ENCODE measurements around the gene PABPN1. TPM values are rescaled to one million over a fixed set of nuclear protein-coding genes. Genes with fewer than 3 reads are reported as not detected.

Gene PABPN1
- total and polyA plus RNA-seq, 2 of the 13 experiments (the other 11 are each of a cell fraction or from before 2014, with no cell fraction given): 233 to 524 TPM

DNA sequence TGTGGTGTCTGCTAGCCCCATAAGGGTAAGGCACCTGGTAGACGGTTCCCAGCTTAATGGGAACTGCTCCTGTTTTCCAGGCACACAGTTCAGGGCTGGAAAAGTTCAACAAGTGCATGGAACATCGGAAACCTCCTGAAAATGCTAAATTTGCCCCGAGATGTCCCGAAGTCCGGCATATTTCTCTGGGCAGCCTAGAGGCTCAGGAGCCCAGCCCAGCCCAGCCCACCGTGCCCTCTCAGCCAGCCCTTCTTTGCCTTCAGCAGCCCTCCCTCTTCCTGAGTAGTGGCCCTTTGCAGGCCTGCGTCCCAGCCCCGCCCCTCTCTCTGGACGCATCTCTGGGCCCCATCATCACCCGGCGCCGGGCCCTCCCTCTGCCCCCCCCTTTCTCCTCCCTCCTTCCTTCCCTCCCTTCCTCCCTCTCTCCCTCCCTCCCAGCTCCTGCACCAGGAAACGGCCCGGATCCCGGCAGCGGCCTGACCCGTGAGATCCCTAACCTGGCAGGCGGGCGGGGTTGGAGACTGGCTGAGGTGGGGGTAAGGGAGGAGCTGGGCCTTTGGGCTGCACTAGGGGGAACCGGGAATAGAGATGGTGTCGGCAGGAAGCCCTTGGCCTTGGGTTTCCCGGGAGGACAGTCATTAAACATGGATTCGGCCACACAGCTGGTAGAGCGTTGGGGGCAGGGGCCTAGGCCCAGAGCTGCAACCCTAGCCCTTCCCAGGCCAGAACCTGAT lies 14.7 kb upstream of the PABPN1 start, which contains the start of gene BCL2L2 (continued):
- TF ChIP-seq, protein P1, sequence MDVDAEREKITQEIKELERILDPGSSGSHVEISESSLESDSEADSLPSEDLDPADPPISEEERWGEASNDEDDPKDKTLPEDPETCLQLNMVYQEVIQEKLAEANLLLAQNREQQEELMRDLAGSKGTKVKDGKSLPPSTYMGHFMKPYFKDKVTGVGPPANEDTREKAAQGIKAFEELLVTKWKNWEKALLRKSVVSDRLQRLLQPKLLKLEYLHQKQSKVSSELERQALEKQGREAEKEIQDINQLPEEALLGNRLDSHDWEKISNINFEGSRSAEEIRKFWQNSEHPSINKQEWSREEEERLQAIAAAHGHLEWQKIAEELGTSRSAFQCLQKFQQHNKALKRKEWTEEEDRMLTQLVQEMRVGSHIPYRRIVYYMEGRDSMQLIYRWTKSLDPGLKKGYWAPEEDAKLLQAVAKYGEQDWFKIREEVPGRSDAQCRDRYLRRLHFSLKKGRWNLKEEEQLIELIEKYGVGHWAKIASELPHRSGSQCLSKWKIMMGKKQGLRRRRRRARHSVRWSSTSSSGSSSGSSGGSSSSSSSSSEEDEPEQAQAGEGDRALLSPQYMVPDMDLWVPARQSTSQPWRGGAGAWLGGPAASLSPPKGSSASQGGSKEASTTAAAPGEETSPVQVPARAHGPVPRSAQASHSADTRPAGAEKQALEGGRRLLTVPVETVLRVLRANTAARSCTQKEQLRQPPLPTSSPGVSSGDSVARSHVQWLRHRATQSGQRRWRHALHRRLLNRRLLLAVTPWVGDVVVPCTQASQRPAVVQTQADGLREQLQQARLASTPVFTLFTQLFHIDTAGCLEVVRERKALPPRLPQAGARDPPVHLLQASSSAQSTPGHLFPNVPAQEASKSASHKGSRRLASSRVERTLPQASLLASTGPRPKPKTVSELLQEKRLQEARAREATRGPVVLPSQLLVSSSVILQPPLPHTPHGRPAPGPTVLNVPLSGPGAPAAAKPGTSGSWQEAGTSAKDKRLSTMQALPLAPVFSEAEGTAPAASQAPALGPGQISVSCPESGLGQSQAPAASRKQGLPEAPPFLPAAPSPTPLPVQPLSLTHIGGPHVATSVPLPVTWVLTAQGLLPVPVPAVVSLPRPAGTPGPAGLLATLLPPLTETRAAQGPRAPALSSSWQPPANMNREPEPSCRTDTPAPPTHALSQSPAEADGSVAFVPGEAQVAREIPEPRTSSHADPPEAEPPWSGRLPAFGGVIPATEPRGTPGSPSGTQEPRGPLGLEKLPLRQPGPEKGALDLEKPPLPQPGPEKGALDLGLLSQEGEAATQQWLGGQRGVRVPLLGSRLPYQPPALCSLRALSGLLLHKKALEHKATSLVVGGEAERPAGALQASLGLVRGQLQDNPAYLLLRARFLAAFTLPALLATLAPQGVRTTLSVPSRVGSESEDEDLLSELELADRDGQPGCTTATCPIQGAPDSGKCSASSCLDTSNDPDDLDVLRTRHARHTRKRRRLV (CRISPR knock-in tag; IDR thresholded peaks at IDR 0.05): peak; percentile 88; the same call in 1 of the 2 replicates
- peak; percentile 69; the same call in 1 of the 2 replicates for TF ChIP-seq PAWR (CRISPR knock-in tag; IDR thresholded peaks at IDR 0.05; ENCODE audit: borderline replicate concordance)
- peak; percentile 37; the same call in 1 of the 2 replicates for TF ChIP-seq KMT2A (CRISPR knock-in tag; IDR thresholded peaks at IDR 0.05)
- TF ChIP-seq RBM22 (optimal IDR thresholded peaks at IDR 0.05; ENCODE audit: low read length): peak; percentile 87
- TF ChIP-seq ZNF761 (CRISPR knock-in tag; conservative IDR thresholded peaks at IDR 0.05): no peak; the same call in 1 of the 2 replicates
- no peak for TF ChIP-seq CEBPB (IDR thresholded peaks at IDR 0.05; ENCODE audit: borderline replicate concordance, low read depth, low read length)
- TF ChIP-seq, protein P2, sequence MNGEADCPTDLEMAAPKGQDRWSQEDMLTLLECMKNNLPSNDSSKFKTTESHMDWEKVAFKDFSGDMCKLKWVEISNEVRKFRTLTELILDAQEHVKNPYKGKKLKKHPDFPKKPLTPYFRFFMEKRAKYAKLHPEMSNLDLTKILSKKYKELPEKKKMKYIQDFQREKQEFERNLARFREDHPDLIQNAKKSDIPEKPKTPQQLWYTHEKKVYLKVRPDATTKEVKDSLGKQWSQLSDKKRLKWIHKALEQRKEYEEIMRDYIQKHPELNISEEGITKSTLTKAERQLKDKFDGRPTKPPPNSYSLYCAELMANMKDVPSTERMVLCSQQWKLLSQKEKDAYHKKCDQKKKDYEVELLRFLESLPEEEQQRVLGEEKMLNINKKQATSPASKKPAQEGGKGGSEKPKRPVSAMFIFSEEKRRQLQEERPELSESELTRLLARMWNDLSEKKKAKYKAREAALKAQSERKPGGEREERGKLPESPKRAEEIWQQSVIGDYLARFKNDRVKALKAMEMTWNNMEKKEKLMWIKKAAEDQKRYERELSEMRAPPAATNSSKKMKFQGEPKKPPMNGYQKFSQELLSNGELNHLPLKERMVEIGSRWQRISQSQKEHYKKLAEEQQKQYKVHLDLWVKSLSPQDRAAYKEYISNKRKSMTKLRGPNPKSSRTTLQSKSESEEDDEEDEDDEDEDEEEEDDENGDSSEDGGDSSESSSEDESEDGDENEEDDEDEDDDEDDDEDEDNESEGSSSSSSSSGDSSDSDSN (CRISPR knock-in tag; IDR thresholded peaks at IDR 0.05): peak; percentile 97
- TF ChIP-seq, protein P3, sequence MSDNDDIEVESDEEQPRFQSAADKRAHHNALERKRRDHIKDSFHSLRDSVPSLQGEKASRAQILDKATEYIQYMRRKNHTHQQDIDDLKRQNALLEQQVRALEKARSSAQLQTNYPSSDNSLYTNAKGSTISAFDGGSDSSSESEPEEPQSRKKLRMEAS (IDR thresholded peaks at IDR 0.05): no peak
- no peak for TF ChIP-seq ZNF30 (CRISPR knock-in tag; IDR thresholded peaks at IDR 0.05)
- no peak for TF ChIP-seq TCF12 (IDR thresholded peaks at IDR 0.05)
- peak; percentile 89; the same call in 1 of the 2 replicates for TF ChIP-seq TCF12 (CRISPR knock-in tag; IDR thresholded peaks at IDR 0.05)
- peak; percentile 93 for TF ChIP-seq RFXAP (CRISPR knock-in tag; IDR thresholded peaks at IDR 0.05; ENCODE audit: borderline replicate concordance)
- no peak; the same call in none of the 2 replicates for TF ChIP-seq RFXANK (CRISPR knock-in tag; IDR thresholded peaks at IDR 0.05)
- peak; percentile 72 for TF ChIP-seq NFYC (CRISPR knock-in tag; IDR thresholded peaks at IDR 0.05)
- TF ChIP-seq ZBTB1 (CRISPR knock-in tag; IDR thresholded peaks at IDR 0.05; ENCODE audit: borderline replicate concordance): 0 out of 2 replicates have a peak, but pooled peaks have one; percentile 45
- peak; percentile 99 for TF ChIP-seq KDM5A (IDR thresholded peaks at IDR 0.05; ENCODE audit: borderline replicate concordance, low read length)
- TF ChIP-seq, protein P4, sequence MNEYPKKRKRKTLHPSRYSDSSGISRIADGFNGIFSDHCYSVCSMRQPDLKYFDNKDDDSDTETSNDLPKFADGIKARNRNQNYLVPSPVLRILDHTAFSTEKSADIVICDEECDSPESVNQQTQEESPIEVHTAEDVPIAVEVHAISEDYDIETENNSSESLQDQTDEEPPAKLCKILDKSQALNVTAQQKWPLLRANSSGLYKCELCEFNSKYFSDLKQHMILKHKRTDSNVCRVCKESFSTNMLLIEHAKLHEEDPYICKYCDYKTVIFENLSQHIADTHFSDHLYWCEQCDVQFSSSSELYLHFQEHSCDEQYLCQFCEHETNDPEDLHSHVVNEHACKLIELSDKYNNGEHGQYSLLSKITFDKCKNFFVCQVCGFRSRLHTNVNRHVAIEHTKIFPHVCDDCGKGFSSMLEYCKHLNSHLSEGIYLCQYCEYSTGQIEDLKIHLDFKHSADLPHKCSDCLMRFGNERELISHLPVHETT (CRISPR knock-in tag; conservative IDR thresholded peaks at IDR 0.05): peak; percentile 92
